ENCODE measurements around the gene SH2D4B.

SH2D4B gene

GRCh38 chr10:80612261-80612660, 74.6 kb downstream of the SH2D4B start:
- no peak overlapping the region for H3K27ac ChIP-seq
- H3K36me3 ChIP-seq: no peaks in the 10 kb centered on the region
- H3K9me3 ChIP-seq (ENCODE audit: severe bottlenecking): peaks cover 2% of the 10 kb centered on the region
- no peak for DNase-seq
- H3K4me3 ChIP-seq (ENCODE audit: low read depth, low read length): no peak overlapping the region
- TF ChIP-seq CTCF (IDR thresholded peaks at IDR 0.05; ENCODE audit: low read depth, low read length): no peak
- no peaks in the 10 kb centered on the region for H3K27me3 ChIP-seq (ENCODE audit: insufficient read depth, low read depth, severe bottlenecking)

- no peak for DNase-seq
- TF ChIP-seq CTCF (IDR thresholded peaks at IDR 0.05; ENCODE audit: low read depth, low read length): no peak
- Histone ChIP-seq H3K9me3 (ENCODE audit: severe bottlenecking) (peaks cover 2% of the 10 kb centered on the region), H3K27ac (no peak overlapping the region), H3K4me3 (ENCODE audit: low read depth, low read length) (no peak overlapping the region), H3K27me3 (ENCODE audit: insufficient read depth, low read depth, severe bottlenecking) (no peaks in the 10 kb centered on the region), H3K36me3 (no peaks in the 10 kb centered on the region)
Measured at GRCh38 chr10:80613466-80614170, 75.9 kb downstream of the SH2D4B start.

GRCh38 chr10:80614576-80615416, 77.1 kb downstream of the SH2D4B start:
- H3K9me3 ChIP-seq (ENCODE audit: severe bottlenecking): peaks cover 2% of the 10 kb centered on the region
- H3K27me3 ChIP-seq (ENCODE audit: insufficient read depth, low read depth, severe bottlenecking): no peaks in the 10 kb centered on the region
- H3K27ac ChIP-seq: no peak overlapping the region
- no peak for DNase-seq
- no peaks in the 10 kb centered on the region for H3K36me3 ChIP-seq
- no peak for TF ChIP-seq CTCF (IDR thresholded peaks at IDR 0.05; ENCODE audit: low read depth, low read length)
- no peak overlapping the region for H3K4me3 ChIP-seq (ENCODE audit: low read depth, low read length)

GRCh38 chr10:80617807-80618206, 80.1 kb downstream of the SH2D4B start:
- H3K9me3 ChIP-seq (ENCODE audit: severe bottlenecking): peaks cover 2% of the 10 kb centered on the region
- no peak overlapping the region for H3K4me3 ChIP-seq (ENCODE audit: low read depth, low read length)
- no peaks in the 10 kb centered on the region for H3K36me3 ChIP-seq
- no peak for DNase-seq
- no peaks in the 10 kb centered on the region for H3K27me3 ChIP-seq (ENCODE audit: insufficient read depth, low read depth, severe bottlenecking)
- H3K27ac ChIP-seq: no peak overlapping the region
- no peak for TF ChIP-seq CTCF (IDR thresholded peaks at IDR 0.05; ENCODE audit: low read depth, low read length)

GRCh38 chr10:80619036-80619435, 81.3 kb downstream of the SH2D4B start:
- no peaks in the 10 kb centered on the region for H3K36me3 ChIP-seq
- no peak overlapping the region for H3K27ac ChIP-seq
- no peaks in the 10 kb centered on the region for H3K9me3 ChIP-seq (ENCODE audit: severe bottlenecking)
- H3K27me3 ChIP-seq (ENCODE audit: insufficient read depth, low read depth, severe bottlenecking): no peaks in the 10 kb centered on the region
- no peak overlapping the region for H3K4me3 ChIP-seq (ENCODE audit: low read depth, low read length)
- DNase-seq: no peak
- TF ChIP-seq CTCF (IDR thresholded peaks at IDR 0.05; ENCODE audit: low read depth, low read length): no peak
